ENCODE results near the gene MBD3L2B. TPM values are rescaled to one million over a fixed set of nuclear protein-coding genes. Genes with fewer than 3 reads are reported as not detected.

MBD3L2B gene
- total RNA-seq, 2 experiments from 2014 or later: not detected

- no peak for DNase-seq (ENCODE audit: low spot score)
- Histone ChIP-seq H3K4me3 (ENCODE audit: low read depth, low read length, poor library complexity, severe bottlenecking) (no peak overlapping the region), H3K36me3 (ENCODE audit: insufficient read depth, low read length) (no peaks in the 10 kb centered on the region), H3K9me2 (ENCODE audit: insufficient read depth, low read length) (no peaks in the 10 kb centered on the region), H3K79me2 (ENCODE audit: insufficient read depth, low read depth, low read length) (no peaks in the 10 kb centered on the region), H3K27ac (ENCODE audit: low read depth, low read length, poor library complexity, severe bottlenecking) (no peak overlapping the region), H3K9me3 (ENCODE audit: low read length) (no peaks in the 10 kb centered on the region), H2AFZ (ENCODE audit: low read length) (no peak overlapping the region), H4K20me1 (ENCODE audit: insufficient read depth, low read length) (no peaks in the 10 kb centered on the region), H3K4me2 (ENCODE audit: low read length) (no peak overlapping the region), H3K4me1 (ENCODE audit: insufficient read depth, low read length, poor library complexity, severe bottlenecking) (no peaks in the 10 kb centered on the region)
- BruUV-seq (replicated peaks): no TSS peak
- TF ChIP-seq, protein P1, sequence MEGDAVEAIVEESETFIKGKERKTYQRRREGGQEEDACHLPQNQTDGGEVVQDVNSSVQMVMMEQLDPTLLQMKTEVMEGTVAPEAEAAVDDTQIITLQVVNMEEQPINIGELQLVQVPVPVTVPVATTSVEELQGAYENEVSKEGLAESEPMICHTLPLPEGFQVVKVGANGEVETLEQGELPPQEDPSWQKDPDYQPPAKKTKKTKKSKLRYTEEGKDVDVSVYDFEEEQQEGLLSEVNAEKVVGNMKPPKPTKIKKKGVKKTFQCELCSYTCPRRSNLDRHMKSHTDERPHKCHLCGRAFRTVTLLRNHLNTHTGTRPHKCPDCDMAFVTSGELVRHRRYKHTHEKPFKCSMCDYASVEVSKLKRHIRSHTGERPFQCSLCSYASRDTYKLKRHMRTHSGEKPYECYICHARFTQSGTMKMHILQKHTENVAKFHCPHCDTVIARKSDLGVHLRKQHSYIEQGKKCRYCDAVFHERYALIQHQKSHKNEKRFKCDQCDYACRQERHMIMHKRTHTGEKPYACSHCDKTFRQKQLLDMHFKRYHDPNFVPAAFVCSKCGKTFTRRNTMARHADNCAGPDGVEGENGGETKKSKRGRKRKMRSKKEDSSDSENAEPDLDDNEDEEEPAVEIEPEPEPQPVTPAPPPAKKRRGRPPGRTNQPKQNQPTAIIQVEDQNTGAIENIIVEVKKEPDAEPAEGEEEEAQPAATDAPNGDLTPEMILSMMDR (conservative IDR thresholded peaks at IDR 0.05; ENCODE audit: low read length): no peak
- no peak for TF ChIP-seq EZH2phosphoT487 (IDR thresholded peaks at IDR 0.05; ENCODE audit: borderline replicate concordance, low read depth, low read length)
- ChIA-PET POLR2A (no interaction called here), CTCF (ENCODE audit: unreplicated experiment) (interaction anchor here (0.6 kb wide), 1 partner anchor 292 kb away, joined by 5 read pairs; no protein-coding TSS in a partner anchor)
- intact Hi-C loops (cut with micrococcal nuclease; ENCODE audit: unreplicated experiment): no loop called here
Measured at GRCh38 chr19:6996810-6997209, 24.4 kb downstream of the MBD3L2B start.

- no peaks in the 10 kb centered on the region for H3K79me2 ChIP-seq (ENCODE audit: insufficient read depth, low read depth, low read length)
- intact Hi-C loops (cut with micrococcal nuclease; ENCODE audit: unreplicated experiment): no loop called here
- H3K4me3 ChIP-seq (ENCODE audit: low read depth, low read length, poor library complexity, severe bottlenecking): no peak overlapping the region
- H3K9me2 ChIP-seq (ENCODE audit: insufficient read depth, low read length): no peaks in the 10 kb centered on the region
- H4K20me1 ChIP-seq (ENCODE audit: insufficient read depth, low read length): no peaks in the 10 kb centered on the region
- DNase-seq (ENCODE audit: low spot score): no peak
- POLR2A ChIA-PET: no interaction called here
- H3K4me2 ChIP-seq (ENCODE audit: low read length): no peak overlapping the region
- BruUV-seq (replicated peaks): no TSS peak
- H3K9me3 ChIP-seq (ENCODE audit: low read length): no peaks in the 10 kb centered on the region
- TF ChIP-seq EZH2phosphoT487 (IDR thresholded peaks at IDR 0.05; ENCODE audit: borderline replicate concordance, low read depth, low read length): no peak
- TF ChIP-seq, protein P1 (conservative IDR thresholded peaks at IDR 0.05; ENCODE audit: low read length): no peak
- CTCF ChIA-PET (ENCODE audit: unreplicated experiment): no interaction called here
- no peaks in the 10 kb centered on the region for H3K4me1 ChIP-seq (ENCODE audit: insufficient read depth, low read length, poor library complexity, severe bottlenecking)
- H2AFZ ChIP-seq (ENCODE audit: low read length): no peak overlapping the region
- no peak overlapping the region for H3K27ac ChIP-seq (ENCODE audit: low read depth, low read length, poor library complexity, severe bottlenecking)
- no peaks in the 10 kb centered on the region for H3K36me3 ChIP-seq (ENCODE audit: insufficient read depth, low read length)
Measured at GRCh38 chr19:6995054-6995453, 26.2 kb downstream of the MBD3L2B start.

DNA sequence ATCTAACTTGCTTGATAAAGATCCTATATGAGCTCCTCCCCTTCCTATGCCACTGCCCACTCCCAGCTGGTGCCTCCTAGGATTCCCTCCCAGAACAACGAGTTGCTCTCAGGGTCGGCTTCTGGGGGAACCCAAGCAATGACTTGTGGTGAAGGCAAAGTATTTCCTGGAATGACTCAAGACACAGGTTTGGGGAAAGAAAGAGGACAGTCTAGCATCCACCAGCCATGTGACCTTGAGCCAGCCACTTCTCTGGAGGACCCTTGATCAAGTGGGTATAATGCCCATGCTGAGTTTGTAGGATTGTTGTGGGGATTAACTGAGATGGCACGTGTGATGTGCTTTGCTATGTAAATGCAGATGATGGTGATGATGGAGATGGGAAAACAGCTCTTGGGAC is 33.0 kb downstream of the MBD3L2B start:
- Histone ChIP-seq H3K36me3 (ENCODE audit: insufficient read depth, low read length) (no peaks in the 10 kb centered on the region), H3K9me2 (ENCODE audit: insufficient read depth, low read length) (no peaks in the 10 kb centered on the region), H3K79me2 (ENCODE audit: insufficient read depth, low read depth, low read length) (no peaks in the 10 kb centered on the region), H3K27ac (ENCODE audit: low read depth, low read length, poor library complexity, severe bottlenecking) (no peak overlapping the region), H3K4me2 (ENCODE audit: low read length) (no peak overlapping the region), H3K4me3 (ENCODE audit: low read depth, low read length, poor library complexity, severe bottlenecking) (no peak overlapping the region), H3K9me3 (ENCODE audit: low read length) (peaks cover 5% of the 10 kb centered on the region; the same call in 1 of the 2 replicates), H2AFZ (ENCODE audit: low read length) (no peak overlapping the region), H4K20me1 (ENCODE audit: insufficient read depth, low read length) (no peaks in the 10 kb centered on the region), H3K4me1 (ENCODE audit: insufficient read depth, low read length, poor library complexity, severe bottlenecking) (no peaks in the 10 kb centered on the region)
- no peak for TF ChIP-seq EZH2phosphoT487 (IDR thresholded peaks at IDR 0.05; ENCODE audit: borderline replicate concordance, low read depth, low read length)
- TF ChIP-seq, protein P1 (conservative IDR thresholded peaks at IDR 0.05; ENCODE audit: low read length): no peak
- POLR2A ChIA-PET: no interaction called here
- intact Hi-C loops (cut with micrococcal nuclease; ENCODE audit: unreplicated experiment): no loop called here
- DNase-seq (ENCODE audit: low spot score): no peak
- CTCF ChIA-PET (ENCODE audit: unreplicated experiment): interaction anchor here (0.6 kb wide), 1 partner anchor 662 kb away, joined by 3 read pairs; no protein-coding TSS in a partner anchor
- no TSS peak for BruUV-seq (replicated peaks)
